HUES6 (cell line): Measurements from ENCODE around the gene TMEFF1.

ENCODE experiments used
- H3K27ac ChIP-seq: 2 replicates; pipeline ENCODE4 v1.7.0; 2013; ENCODE audit warnings: low read depth, mild to moderate bottlenecking, low read length, inconsistent platforms
- H3K27me3 ChIP-seq: 2 replicates; pipeline ENCODE4 v1.6.1; 2013; ENCODE audit warnings: low read length; ENCODE audit not compliant: control insufficient read depth, insufficient read depth
- H3K36me3 ChIP-seq: 2 replicates; pipeline ENCODE4 v1.6.1; 2013; ENCODE audit warnings: low read length; ENCODE audit not compliant: control insufficient read depth, insufficient read depth
- H3K4me1 ChIP-seq: 2 replicates; pipeline ENCODE4 v1.6.1; 2013; ENCODE audit warnings: low read length; ENCODE audit not compliant: control insufficient read depth, insufficient read depth
- H3K4me3 ChIP-seq: 2 replicates; pipeline ENCODE4 v1.5.1; 2013; ENCODE audit warnings: low read depth, low read length
- H3K9ac ChIP-seq: one replicate; pipeline ENCODE4 v1.6.1; 2013; ENCODE audit warnings: mild to moderate bottlenecking, low read length
- H3K9me3 ChIP-seq: 2 replicates; pipeline ENCODE4 v1.6.1; 2013; ENCODE audit warnings: low read depth, low read length; ENCODE audit not compliant: control insufficient read depth, insufficient read depth

The TMEFF1 gene

GRCh38 chr9:100623969-100624368 is 151.0 kb downstream of the TMEFF1 start:
- Histone ChIP-seq H3K9me3 (peaks cover 4% of the 10 kb centered on the region; the same call in 1 of the 2 replicates), H3K27ac (no peak overlapping the region), H3K27me3 (no peaks in the 10 kb centered on the region), H3K4me3 (no peak overlapping the region), H3K4me1 (peaks cover 8% of the 10 kb centered on the region; the same call in 1 of the 2 replicates), H3K36me3 (no peaks in the 10 kb centered on the region), H3K9ac (no peak overlapping the region)

GRCh38 chr9:100626949-100627348 is 154.0 kb downstream of the TMEFF1 start:
- no peak overlapping the region for H3K9ac ChIP-seq
- H3K27ac ChIP-seq = no peak overlapping the region
- peaks cover 4% of the 10 kb centered on the region; the same call in 1 of the 2 replicates for H3K9me3 ChIP-seq
- H3K27me3 ChIP-seq = no peaks in the 10 kb centered on the region
- H3K4me3 ChIP-seq = no peak overlapping the region
- no peaks in the 10 kb centered on the region for H3K36me3 ChIP-seq
- H3K4me1 ChIP-seq = peaks cover 4% of the 10 kb centered on the region; the same call in 1 of the 2 replicates
